ENCODE data around the gene MXD1. TPM values are rescaled to one million over a fixed set of nuclear protein-coding genes. Genes with fewer than 3 reads are reported as not detected.
A peak's percentile ranks its signal among the peaks of the same experiment; 100 is the strongest.

Gene MXD1
- total RNA-seq, 1 donor from 2014 or later, result 4.6 TPM

- TF ChIP-seq, protein P1, sequence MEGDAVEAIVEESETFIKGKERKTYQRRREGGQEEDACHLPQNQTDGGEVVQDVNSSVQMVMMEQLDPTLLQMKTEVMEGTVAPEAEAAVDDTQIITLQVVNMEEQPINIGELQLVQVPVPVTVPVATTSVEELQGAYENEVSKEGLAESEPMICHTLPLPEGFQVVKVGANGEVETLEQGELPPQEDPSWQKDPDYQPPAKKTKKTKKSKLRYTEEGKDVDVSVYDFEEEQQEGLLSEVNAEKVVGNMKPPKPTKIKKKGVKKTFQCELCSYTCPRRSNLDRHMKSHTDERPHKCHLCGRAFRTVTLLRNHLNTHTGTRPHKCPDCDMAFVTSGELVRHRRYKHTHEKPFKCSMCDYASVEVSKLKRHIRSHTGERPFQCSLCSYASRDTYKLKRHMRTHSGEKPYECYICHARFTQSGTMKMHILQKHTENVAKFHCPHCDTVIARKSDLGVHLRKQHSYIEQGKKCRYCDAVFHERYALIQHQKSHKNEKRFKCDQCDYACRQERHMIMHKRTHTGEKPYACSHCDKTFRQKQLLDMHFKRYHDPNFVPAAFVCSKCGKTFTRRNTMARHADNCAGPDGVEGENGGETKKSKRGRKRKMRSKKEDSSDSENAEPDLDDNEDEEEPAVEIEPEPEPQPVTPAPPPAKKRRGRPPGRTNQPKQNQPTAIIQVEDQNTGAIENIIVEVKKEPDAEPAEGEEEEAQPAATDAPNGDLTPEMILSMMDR (IDR thresholded peaks at IDR 0.05), result no peak
- no peak for DNase-seq (ENCODE audit: low spot score in 2 of 2)
- Histone ChIP-seq H3K27ac (no peak overlapping the region), H3K27me3 (no peaks in the 10 kb centered on the region), H3K9me3 (no peaks in the 10 kb centered on the region), H3K4me3 (no peak overlapping the region), H3K36me3 (no peaks in the 10 kb centered on the region), H3K4me1 (no peaks in the 10 kb centered on the region)
- intact Hi-C loops (cut with DNase I), result no loop called here
Observed at GRCh38 chr2:69985216-69985615, 70.3 kb downstream of the MXD1 start.

GRCh38 chr2:69985688-69986087, 70.8 kb downstream of the MXD1 start:
- H3K4me1 ChIP-seq, result no peaks in the 10 kb centered on the region
- DNase-seq (ENCODE audit: low spot score in 2 of 2), result peak; percentile 43 to 80
- intact Hi-C loops (cut with DNase I), result no loop called here
- H3K4me3 ChIP-seq, result no peak overlapping the region
- no peak overlapping the region for H3K27ac ChIP-seq
- H3K9me3 ChIP-seq, result no peaks in the 10 kb centered on the region
- H3K27me3 ChIP-seq, result no peaks in the 10 kb centered on the region
- H3K36me3 ChIP-seq, result no peaks in the 10 kb centered on the region
- TF ChIP-seq, protein P1 (IDR thresholded peaks at IDR 0.05), result no peak

GRCh38 chr2:69986691-69987090, 71.8 kb downstream of the MXD1 start:
- Histone ChIP-seq H3K27me3 (no peaks in the 10 kb centered on the region), H3K36me3 (no peaks in the 10 kb centered on the region), H3K4me1 (no peaks in the 10 kb centered on the region), H3K27ac (no peak overlapping the region), H3K9me3 (no peaks in the 10 kb centered on the region), H3K4me3 (no peak overlapping the region)
- TF ChIP-seq, protein P1 (IDR thresholded peaks at IDR 0.05), result no peak
- intact Hi-C loops (cut with DNase I), result no loop called here
- no peak for DNase-seq (ENCODE audit: low spot score in 2 of 2)

DNA sequence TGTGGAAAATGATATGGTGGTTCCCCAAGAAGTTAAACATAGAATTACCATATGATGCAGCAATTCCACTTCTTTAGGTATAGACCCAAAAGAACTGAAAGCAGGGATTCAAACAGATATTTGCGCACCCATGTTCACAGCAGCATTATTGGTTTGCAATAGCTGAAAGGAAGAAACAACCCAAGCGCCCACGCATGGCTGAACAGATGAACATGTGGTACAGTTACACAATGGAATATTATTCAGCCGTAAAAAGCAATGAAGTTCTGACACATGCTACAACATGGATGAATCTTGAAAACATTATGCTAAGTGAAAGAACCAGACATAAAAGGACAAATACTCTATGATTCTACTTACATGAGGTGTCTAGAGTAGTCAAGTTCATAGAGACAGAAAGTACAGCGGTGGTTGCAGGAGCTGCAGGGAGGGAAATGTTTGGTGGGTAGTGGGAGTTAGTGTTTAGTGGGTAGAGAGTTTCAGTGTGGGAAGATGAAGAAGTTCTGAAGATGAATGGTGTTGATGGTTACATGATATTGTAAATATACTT, 73.3 kb downstream of the MXD1 start:
- intact Hi-C loops (cut with DNase I), result no loop called here
- no peaks in the 10 kb centered on the region for H3K9me3 ChIP-seq

GRCh38 chr2:69989009-69989408, 74.1 kb downstream of the MXD1 start:
- no peak for DNase-seq (ENCODE audit: low spot score in 2 of 2)
- intact Hi-C loops (cut with DNase I), result no loop called here

More for the DNA sequence above, 73.3 kb downstream of the MXD1 start:
- Histone ChIP-seq H3K4me1 (no peaks in the 10 kb centered on the region), H3K27ac (no peak overlapping the region), H3K27me3 (no peaks in the 10 kb centered on the region), H3K36me3 (peaks cover 0 to 3% of the 10 kb centered on the region in 2 donors), H3K4me3 (no peak overlapping the region)
- no peak for DNase-seq (ENCODE audit: low spot score in 2 of 2)
- TF ChIP-seq, protein P1 (IDR thresholded peaks at IDR 0.05), result no peak

More at GRCh38 chr2:69989009-69989408, 74.1 kb downstream of the MXD1 start:
- Histone ChIP-seq H3K36me3 (peaks cover 4 to 12% of the 10 kb centered on the region in 2 donors), H3K4me3 (no peak overlapping the region), H3K27ac (no peak overlapping the region), H3K27me3 (no peaks in the 10 kb centered on the region), H3K9me3 (no peaks in the 10 kb centered on the region), H3K4me1 (no peaks in the 10 kb centered on the region)
- TF ChIP-seq, protein P1 (IDR thresholded peaks at IDR 0.05), result no peak

Measured in ascending aorta (tissue), 2 donors.